Measurements from ENCODE around the gene LIN52. TPM values are rescaled to one million over a fixed set of nuclear protein-coding genes. Genes with fewer than 3 reads are reported as not detected.
A peak's percentile ranks its signal among the peaks of the same experiment; 100 is the strongest.

LIN52 gene, protein sequence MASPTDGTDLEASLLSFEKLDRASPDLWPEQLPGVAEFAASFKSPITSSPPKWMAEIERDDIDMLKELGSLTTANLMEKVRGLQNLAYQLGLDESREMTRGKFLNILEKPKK
- total RNA-seq, result 1 to 10 TPM; 6.6 to 9.4 TPM
- long read RNA-seq, donor 1, partial matches to known transcripts, result 1 of 8 reads
- long read RNA-seq, donor 1, other reads (novel, unspliced or antisense), result 4 of 8 reads
- long read RNA-seq, donor 2, transcript LIN52-205 (6 exons, 2,776 nt), result major isoform, 39 of 58 reads
- long read RNA-seq, donor 2, partial matches to known transcripts, result 4 of 58 reads
- long read RNA-seq, donor 2, other reads (novel, unspliced or antisense), result 15 of 58 reads

DNA sequence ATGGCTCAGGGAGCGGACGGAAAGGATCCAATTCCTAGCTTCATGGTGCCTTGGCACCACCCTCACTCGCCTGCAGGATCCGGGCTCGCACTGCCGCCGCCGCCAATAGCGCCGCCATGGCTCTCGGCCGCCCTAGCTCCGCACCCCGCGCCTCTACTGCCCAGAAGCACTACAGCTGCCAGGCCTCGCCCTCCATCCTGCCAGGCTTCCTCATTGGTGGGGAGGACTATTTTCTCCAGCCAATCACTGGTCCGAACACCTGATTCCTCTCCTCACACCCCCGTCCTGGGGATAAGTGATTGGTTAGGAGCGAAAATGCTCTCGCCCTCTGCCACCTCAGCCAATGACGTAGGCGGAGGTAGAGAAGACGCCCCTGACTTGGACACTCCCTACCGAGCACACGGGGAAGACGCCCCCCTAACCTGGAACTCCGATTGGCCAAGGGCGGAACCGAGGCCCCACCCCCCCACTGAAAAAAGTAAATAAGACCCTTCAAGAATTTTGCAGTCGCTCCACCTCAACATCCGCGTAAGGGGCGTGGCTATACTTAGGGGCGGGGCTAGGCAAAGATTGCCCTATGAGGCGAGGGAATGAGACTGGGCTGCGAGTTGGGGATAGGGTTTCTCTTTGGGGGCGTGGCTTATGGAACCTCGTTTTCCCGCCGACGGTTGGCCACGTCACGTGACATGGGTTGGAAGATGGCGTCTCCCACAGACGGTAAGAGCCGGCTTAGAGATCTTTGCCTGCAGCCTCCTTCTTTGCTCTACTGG is at the start of gene LIN52, which contains the start of gene ALDH6A1:
LIN52 (plus strand) TSS at position 680 of the 770 bp plus-strand sequence; CDS start at position 699, 19 bp downstream.
ALDH6A1 (minus strand) TSS at position 177 of the 770 bp plus-strand sequence; CDS start at position 118, 59 bp downstream.
- DNase-seq (ENCODE audit: low spot score), result peak; percentile 100
- intact Hi-C loops (cut with DNase I), result no loop called here

DNA sequence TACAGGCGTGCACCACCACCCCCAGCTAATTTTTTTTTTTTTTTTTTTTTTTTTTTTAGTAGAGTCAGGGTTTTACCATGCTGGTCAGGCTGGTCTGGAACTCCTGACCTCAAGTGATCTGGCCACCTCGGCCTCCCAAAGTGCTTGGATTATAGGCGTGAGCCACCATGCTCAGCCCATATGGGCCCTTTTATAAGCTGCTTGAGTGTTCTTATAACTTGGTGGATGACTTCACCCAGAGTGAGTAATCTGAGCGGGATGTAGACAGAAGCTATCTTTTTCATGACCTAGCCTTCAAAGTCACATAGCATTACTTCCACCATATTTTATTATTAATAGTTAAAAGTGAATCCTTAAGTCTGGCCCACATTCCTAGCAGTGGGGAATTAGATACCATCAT is 49.2 kb upstream of the LIN52 start:
- intact Hi-C loops (cut with DNase I), result no loop called here
- no peak for DNase-seq (ENCODE audit: low spot score)

DNA sequence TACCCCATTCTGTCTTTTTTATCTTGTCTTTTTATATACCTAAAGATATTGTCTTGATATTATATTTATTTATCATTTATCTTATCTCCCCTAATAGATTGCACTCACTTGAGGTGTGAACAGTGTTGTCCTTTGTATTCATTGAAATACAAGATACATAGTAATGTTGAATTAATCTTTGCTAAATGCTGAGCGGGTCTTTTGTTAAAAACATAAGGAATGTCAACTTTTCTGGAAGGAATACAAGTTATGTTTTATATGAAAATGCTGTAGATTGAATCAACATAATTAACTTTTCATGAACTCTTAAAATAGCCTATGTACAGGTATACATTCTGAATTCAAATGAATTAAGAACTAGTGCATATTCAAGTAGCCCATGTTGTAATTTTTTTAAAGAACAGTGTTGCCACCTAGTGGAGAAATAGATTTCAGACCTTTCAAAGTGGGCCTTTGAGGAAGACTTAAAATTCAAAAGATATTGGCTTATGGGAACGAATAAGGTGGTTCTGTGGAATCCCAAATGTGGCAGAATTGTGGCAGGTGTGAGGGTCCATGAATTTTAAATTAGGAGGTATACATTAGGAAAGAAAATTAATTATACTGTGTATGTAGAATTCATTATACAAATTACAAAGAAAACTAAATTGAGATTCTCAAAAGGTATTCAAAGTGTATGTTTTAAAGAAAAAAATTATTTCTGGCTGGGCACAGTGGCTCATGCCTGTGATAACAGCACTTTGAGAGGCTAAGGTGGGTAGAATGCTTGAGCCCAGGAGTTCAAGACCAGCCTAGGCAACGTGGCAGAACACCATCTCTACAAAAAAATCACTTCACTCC is 46.5 kb upstream of the LIN52 start:
- DNase-seq (ENCODE audit: low spot score), result no peak
- intact Hi-C loops (cut with DNase I), result no loop called here

DNA sequence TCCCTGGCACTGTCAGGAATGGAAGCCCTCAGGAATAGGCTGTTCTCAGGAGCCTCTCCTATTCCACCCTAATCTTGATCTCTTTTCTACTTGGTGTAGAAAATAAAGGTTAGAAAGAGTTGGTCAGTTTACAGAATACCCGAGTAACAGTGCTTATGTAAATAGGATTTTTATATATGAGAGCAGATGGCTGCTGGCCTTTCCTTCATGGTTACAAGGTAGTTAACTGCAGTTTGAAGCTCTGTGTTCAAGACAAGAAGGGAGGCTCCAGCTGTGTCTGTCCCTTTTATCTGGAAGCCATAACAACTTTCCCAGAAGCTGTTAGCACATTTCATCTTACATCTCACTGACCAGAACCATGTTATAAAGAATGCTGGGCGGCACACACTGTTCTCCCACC is 42.5 kb upstream of the LIN52 start:
- DNase-seq (ENCODE audit: low spot score), result no peak
- intact Hi-C loops (cut with DNase I), result no loop called here

DNA sequence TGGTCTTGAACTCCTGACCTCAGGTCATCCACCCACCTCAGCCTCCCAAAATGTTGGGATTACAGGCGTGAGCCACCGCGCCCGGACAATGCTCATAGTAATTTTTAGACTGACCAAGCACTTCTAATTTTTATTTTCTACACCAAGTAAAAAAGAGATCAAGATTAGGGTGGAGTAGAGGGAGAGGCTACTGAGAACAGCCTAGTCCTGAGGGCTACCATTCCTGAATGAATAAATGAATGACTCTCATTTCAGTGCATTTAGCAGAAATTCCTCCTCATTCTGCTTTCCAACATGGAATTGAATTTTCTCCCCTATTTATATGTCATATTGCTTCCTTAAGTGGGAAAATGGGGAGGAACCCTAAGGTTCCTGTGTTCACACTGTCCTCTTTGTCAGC is 39.2 kb upstream of the LIN52 start:
- no peak for DNase-seq (ENCODE audit: low spot score)
- intact Hi-C loops (cut with DNase I), result no loop called here

DNA sequence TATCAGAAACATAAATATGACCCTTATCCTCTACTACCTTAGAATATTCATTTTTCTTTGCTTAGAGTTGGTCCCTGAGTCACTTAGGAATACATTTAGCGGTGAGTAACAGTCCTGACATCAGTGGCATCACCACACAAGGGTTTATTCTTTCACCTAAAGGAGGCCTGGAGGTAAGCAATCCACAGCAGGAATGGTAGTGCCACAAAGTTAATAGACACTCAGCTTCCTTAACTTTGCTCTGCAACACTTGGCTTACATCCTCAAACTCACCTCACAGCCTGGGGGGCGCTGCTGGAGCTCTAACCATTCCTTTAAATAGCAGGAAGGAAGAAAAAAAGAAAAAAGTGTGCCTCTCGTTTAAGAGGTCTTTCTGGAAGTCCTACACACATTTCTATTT is 36.5 kb upstream of the LIN52 start:
- no peak for DNase-seq (ENCODE audit: low spot score)
- intact Hi-C loops (cut with DNase I), result no loop called here

DNA sequence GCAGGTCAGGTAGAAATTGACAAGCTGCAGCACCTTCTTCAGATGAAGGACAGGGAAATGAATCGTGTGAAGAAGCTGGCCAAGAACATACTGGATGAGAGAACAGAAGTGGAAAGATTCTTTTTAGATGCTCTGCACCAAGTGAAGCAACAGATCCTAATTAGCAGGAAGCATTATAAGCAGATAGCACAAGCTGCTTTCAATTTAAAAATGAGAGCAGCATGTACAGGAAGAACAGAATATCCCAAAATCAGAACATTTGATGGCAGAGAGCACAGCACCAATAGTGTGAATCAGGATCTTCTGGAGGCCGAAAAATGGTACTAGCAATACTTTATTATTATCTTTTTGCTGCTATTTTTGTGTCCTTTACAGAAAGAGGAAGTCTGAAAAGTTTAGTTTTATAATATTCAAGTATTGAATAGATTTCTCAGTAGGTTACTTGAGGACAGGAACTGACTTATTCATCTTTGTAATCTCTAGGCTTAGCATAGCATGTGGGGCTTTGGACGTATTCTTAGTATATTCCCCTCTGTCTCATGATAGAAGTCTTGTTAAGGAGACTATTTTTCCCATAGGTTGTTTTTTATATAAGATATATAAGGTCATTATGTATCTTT is 34.8 kb upstream of the LIN52 start:
- intact Hi-C loops (cut with DNase I), result no loop called here
- no peak for DNase-seq (ENCODE audit: low spot score)

DNA sequence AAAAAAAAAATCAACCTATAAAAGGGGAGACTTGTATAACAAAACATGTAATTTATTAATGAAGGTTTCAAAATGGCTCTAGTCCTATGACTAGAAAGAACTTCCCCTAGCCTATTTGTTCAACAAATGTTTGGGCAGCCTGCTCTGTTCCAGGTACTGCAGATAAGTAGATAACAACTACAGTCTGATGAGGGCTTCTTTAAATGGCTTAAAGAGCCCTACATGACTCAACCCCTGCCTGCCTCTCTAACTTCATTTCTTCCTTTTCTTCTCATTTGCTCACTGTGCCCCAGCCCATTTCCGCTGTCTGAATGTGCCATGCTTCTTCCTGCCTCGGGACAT is 22.0 kb upstream of the LIN52 start:
- intact Hi-C loops (cut with DNase I), result no loop called here
- DNase-seq (ENCODE audit: low spot score), result no peak

DNA sequence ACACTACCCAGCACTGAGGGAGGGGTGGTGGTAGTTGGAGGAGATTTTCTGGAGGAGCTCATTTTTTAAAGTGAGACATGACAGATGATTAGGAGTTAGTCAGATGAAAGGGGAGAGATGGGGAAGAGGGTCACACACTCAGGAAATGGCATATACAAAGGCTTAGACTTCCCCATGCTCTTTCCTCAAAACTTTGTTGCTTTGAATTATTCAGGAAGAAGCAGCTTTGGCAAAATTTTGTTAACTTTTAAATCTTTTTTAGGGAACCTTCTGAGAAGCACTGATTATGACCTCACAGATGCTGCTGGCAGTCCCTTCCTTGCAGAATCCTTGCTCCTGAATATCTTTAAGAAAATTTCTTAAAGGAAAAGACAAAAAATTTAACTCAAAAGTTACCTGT is 20.3 kb upstream of the LIN52 start:
- intact Hi-C loops (cut with DNase I), result no loop called here
- no peak for DNase-seq (ENCODE audit: low spot score)

DNA sequence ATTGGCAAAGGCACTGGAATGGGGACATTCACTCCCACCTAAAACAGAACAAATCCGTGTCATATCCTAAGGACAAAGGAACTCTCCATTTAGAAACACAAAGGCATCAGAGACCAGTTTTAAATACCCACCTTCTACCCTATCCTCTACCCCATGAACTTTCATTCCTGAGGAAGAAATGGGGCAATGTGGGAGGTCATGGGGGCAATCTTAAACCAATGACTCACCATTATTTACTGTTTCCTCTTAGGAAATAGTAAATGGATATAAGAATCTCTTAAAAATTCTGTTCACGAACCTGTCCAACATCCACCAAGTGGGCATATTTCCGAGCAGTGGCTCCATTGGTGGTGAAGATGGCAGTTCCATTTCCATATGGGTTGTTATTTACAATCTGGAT is 19.9 kb upstream of the LIN52 start:
- intact Hi-C loops (cut with DNase I), result no loop called here
- no peak for DNase-seq (ENCODE audit: low spot score)

DNA sequence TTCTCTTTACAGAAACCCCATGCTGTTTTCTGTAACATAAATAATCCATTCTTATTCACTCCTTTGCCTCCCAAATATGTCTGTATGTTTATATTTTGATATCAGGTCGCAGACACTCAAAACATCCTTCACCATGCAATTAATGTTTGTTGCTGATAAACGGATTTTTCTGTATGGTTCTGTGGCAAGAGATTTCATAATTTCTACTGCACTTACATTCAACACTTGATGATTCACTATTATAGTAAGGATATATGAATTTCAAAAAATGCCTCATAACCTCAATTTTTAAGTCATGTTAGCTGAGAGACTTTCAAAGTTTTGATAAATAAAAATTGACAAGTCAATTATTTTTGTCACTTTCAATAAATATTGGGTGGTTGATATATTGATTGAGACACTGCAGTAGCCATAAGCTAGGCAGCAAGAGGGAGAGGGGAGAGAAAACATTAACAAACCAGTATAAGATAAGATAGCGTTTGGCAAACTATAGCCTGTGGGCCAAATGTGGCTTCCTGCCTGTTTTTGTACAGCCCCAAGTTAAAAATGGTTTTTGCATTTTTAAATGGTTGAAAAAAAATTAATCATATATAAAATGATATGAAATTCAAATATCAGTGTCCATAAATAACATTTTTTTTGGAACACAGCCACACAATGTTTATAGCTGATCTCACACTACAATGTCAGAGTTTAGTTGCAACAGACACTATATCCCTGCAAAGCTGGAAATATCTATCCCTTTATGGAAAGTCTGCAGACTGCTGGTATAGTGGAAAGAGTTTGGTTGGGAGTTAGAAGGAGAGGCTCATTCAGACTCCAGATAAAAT is 18.8 kb upstream of the LIN52 start:
- intact Hi-C loops (cut with DNase I), result no loop called here
- no peak for DNase-seq (ENCODE audit: low spot score)

DNA sequence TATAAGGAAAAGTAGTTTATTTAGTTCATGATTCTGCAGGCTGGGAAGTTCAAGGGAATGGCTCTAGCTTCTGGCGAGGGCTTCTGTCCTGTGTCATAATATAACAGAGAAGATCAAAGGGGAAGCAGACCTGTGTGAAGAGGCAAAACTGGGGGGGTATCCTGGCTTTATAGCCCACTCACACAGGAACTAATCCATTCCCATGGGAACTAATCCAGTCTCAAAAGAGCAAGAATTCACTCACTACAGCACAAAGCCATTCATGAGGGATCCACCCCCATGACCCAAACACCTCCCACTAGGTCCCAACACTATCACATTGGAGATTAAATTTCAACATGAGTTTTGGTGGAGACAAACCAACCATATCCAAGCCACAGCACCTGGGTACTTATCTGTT is 7.4 kb upstream of the LIN52 start:
- intact Hi-C loops (cut with DNase I), result no loop called here
- no peak for DNase-seq (ENCODE audit: low spot score)

DNA sequence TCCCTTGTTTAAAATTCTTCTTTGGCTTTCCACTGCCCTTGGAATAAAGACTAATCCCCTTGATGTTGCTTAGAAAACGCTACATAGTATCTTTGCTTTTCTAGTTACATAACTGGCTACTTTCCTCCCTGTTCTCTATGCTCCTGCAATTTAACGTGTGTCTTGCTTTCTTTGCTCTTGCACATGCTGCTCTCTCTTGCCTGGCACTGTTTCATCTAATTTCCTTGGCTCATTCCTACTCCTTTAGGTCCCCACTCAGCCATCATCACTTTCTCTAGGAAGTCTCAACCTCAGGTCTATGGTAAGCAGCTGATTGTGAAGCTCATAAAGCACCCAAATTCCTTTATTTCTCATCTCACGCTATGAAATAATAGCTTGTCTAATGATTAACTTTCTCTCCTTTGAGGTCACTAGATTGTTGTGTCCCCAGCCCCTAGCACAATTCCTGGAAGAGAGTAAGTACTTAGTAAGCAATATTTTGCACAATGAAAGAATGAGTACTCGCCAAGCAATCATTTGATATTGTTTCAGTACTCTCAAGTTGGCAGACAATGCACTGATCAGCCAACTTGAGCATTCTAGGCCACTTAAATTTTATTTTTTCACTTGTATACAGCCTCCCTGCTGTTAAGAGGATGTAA is 3.8 kb upstream of the LIN52 start:
- intact Hi-C loops (cut with DNase I), result no loop called here

DNA sequence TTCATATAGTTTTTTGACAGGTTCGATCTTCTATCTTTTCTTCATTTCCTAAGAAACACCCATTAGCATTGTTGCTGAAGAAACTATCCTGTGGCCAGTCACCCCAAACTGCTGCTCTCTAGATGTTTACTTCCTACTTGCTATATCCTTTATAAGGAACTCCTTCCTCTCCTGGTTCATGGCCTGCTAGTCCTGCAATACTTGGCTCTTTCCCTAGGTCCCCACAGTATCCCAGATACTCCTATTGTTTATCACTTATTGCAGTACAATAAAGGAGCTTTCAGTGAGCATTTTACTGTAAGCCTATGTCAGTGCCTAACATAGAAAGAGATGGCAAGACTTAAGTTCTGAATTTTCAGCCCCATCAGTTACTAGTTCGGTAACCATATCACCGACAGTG is 3.3 kb upstream of the LIN52 start:
- DNase-seq (ENCODE audit: low spot score), result no peak
- intact Hi-C loops (cut with DNase I), result no loop called here

More for the DNA sequence above, 3.8 kb upstream of the LIN52 start:
- DNase-seq (ENCODE audit: low spot score), result no peak

DNA sequence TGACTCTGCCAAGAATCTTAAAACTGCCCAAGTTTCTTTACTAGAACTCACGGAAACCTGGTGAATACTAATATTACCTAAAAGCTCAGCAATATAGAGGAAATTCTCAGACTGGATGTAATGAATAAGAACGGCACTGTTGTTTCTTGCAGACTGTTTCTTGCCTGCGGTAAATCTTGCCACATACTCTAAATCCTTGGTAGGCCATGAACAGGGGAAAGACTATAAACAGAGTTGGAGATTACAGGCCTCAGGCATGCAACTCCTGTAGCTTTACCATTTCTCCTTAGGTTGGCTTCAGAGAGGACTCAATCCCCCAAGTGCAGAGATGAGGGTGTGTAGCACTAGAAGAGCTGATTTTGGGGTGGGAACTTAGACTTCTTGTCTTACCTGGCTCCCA is 1.6 kb upstream of the LIN52 start:
- intact Hi-C loops (cut with DNase I), result no loop called here
- no peak for DNase-seq (ENCODE audit: low spot score)

DNA sequence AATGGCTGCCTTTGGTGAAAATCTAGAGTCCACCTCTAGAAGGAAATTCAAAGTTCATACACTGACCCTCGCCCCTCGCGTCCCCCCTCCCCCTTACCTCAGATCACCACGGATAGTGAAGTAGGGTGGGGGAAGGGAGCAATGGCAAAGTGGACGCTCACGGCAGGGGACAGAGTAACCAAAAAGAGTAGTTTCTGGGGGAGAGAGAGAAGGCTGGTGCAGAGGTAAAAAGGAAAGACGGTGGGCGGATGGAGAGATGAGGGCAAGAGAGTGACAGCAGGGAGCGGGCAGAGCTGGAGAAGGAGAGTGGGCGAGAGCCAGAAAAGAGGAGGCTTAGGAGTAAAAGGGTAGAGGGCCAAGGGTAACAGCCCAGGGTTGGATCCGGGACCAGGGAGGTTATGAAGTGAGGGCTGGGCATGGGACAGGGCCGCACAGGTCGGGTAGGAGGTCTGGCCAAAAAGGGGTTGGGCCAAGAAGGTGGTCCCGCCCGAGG is 926 bp upstream of the LIN52 start:
- DNase-seq (ENCODE audit: low spot score), result no peak
- intact Hi-C loops (cut with DNase I), result no loop called here

DNA sequence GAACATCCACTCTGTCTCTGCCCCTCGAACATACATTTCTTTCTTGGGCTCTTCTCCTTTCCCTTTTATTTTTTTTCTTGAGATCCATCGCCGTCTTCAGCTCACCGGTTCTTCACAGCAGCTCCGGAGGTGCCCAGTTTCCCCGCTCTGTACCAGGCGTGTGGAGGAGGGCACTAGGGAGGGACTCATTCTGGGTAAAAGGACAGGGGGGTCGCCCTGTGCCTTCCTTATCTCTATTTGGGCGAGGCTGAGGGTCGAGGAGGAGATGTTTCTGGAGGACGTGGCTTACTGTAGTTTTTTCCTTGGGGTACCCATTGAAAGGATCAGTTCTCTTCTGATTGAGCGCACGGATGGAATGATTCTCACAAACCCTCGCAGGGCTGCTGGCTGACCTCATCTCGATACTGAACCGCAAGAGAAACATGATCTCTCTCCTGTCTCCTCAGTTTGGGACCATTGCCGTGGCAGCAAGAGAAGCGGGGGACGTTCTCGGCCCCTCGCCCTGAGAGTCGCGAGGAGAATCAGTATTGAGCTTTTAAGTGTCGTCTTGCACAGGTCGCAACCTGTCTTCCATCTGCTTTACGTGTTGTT is 386 bp downstream of the LIN52 start:
- DNase-seq (ENCODE audit: low spot score), result no peak
- intact Hi-C loops (cut with DNase I), result no loop called here

DNA sequence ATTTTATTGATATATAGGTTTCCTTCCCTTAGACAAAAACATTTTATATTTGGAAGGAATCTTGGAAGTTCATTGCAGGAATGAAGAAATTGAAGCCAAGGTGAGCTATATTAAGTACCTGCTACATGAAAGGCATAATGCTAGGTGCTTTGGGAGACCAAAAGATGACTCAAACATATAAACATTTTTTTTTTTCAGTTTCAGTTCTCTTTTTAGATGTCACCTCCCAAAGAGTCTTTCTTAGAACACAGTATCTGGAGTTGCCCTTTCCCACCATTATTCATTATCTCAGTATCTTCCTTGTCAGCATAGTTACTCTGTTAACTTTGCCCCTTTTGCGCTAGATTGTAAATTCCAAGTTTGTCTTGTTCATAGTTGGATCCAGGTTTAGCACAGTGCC is 1.1 kb downstream of the LIN52 start:
- DNase-seq (ENCODE audit: low spot score), result no peak
- intact Hi-C loops (cut with DNase I), result no loop called here

Data from posterior vena cava (tissue), 2 donors.